CD4-positive, alpha-beta T cell treated with Interleukin-6 for 4 hours (primary cell): Measurements from ENCODE around the gene RAPGEF6.
"Not testable (repeated sequence)": the region's sequence is repeated elsewhere in the genome, so short reads cannot be mapped to it uniquely, and the experiment has no call there.

Experiments used
- DNase-seq: peaks from one replicate; pipeline ENCODE4 v3.0.0-alpha.2; 2020; ENCODE audit warnings: mixed read lengths

Gene RAPGEF6

GRCh38 chr5:131639148-131639547, 4.1 kb upstream of the RAPGEF6 start:
- no peak for DNase-seq

- no peak for DNase-seq
Measured at GRCh38 chr5:131637694-131638093, 2.7 kb upstream of the RAPGEF6 start.

GRCh38 chr5:131635684-131636572, 899 bp upstream of the RAPGEF6 start:
- DNase-seq = peak; percentile 14

DNA sequence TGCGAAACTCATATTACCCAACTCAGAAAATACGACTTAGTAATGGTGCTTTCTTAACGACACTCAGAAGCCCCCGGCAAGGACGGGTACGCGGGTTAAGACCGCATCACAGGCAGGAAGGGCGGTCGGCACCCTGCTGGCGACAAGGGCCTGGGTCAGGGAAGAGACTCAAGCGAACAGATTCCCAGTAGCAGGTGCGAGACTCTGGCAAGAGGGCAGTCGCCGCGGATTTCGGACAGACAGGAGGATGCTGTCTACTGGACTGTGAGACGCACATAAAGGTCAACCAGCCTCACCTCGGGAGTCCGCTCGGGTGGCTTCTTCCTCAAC, 398 bp downstream of the RAPGEF6 start:
- DNase-seq = peak; percentile 71

DNA sequence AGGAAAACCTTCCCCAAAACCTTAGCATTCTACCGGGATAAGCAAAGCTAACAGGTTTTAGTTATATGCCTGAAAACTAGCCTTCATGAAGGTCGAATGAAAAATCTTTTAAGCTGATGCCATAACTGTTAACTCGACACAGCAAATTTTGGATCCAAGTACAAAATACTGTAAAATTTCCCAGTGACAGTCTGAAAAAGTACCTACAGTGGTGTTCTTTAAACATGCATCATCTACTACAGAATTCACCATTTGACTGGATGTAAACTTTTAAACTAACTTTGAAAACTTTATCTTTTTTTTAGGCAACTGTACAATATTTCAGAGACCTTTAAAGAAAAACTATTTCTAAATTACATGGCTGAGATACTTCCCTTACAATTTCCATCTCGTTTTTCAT, 791 bp downstream of the RAPGEF6 start:
- DNase-seq = no peak

DNA sequence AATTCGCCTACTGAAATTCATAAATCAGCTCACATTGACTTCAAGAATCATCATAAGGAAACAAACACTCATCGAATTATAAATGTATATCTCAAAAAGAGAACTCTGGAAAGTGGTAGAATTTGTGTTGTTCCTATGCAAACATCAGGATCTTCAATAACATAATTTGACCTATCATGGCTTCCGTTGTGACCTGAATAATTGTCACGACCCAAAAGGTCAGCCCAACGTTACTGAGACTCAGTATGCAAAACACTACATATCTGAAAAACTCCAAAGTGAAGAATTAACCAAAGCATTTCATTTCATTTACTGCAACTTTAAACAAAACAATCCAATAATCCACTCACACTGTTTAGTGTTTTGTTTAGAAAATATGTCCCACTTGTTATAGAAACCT, 1.2 kb downstream of the RAPGEF6 start:
- no peak for DNase-seq

- no peak for DNase-seq
Measured at GRCh38 chr5:131630963-131631350, 4.1 kb downstream of the RAPGEF6 start.

DNA sequence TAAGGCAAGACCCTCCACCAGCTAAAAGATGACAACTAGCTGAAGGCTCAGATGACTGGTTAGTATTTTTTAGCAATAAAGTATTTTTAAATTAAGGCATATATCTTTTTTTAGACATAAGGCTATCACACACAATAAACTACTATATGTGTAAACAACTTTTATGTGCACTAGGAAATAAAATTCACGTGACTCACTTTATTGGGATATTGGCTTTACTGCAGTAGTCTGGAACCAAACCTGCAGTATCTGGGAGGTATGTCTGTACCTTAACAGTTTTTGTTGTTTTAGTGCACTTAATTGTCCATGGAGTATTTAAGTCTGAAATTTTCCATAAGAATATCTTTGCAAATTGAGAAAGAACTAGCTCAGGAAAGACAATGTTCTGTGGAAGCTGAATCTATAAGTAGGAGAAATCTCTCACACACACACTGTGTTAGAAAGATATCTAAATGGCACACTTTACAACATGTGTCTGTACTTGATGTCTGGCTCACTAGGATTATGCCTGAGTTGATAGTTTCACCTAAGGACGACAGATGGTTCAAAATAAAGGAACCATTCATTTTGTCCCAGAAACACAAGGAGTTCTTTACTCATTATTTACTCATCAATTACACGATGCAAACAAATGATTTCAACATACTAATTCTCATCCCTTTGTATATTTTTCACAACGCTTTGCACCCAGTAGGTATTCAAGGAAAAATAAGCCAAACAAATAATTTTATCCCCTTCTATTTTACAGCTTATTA, 4.6 kb downstream of the RAPGEF6 start:
- no peak for DNase-seq

DNA sequence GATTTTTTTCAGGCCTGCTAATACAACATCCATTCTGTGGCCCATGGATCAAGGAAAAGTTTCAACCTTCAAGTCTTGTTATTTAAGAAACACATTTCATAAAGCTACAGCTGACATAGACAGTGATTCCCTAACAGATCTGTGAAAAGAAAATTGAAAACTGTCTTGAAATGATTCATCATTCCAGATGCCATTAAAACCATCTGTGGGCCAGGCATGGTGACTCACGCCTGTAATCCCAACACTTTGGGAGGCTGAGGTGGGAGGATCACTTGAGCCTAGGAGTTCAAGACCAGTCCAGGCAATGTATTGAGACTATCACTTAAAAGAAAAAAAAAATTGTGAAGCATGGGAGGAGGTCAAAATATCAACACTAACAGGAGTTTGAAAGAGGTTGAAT, 6.0 kb downstream of the RAPGEF6 start:
- no peak for DNase-seq

DNA sequence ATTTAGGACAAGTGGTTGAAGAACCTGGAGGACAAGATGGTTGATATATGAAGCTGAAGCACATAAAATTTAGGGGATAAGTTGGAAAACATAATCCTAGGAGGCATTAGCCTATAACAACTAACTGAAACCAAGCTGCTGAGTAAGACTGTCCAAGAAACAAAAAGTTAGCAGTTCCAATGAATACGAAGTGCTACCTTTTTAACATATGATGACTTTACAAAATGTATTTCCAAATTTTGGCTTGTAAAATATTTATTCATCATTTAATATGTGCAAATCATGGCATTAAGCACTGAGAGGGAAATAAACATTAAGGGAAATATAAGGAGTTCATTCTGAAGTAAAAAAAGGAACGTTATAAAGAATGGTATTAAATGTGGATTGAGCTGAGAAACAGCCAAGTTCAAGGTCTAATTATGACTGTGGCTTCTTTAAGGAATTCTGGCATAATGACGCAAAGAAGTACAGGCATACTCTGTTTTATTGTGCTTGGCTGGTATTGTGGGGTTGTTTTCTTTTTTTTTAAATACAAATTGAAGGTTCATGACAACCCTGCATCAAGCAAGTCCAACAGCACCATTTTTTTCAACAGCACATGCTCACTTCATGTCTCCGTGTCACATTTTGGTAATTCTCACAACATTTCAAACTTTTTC, 7.7 kb downstream of the RAPGEF6 start:
- DNase-seq = no peak

- no peak for DNase-seq
Measured at GRCh38 chr5:131622633-131623032, 12.4 kb downstream of the RAPGEF6 start.

GRCh38 chr5:131621164-131621563, 13.9 kb downstream of the RAPGEF6 start:
- DNase-seq = not testable (repeated sequence)

DNA sequence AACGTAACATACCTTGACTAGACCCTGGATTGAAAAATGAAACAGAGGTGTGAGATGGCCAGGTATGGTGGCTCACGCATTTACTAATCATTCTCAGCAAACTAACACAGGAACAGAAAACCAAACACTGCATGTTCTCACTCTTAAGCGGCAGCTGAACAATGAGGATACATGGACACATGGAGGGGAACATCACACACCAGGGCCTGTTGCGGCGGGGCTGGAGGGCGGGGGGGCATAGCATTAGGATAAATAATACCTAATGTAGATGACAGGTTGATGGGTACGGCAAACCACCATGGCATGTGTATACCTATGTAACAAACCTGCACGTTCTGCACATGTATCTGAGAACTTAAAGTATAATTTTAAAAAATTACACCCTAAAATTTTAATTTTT, 15.9 kb downstream of the RAPGEF6 start:
- no peak for DNase-seq

DNA sequence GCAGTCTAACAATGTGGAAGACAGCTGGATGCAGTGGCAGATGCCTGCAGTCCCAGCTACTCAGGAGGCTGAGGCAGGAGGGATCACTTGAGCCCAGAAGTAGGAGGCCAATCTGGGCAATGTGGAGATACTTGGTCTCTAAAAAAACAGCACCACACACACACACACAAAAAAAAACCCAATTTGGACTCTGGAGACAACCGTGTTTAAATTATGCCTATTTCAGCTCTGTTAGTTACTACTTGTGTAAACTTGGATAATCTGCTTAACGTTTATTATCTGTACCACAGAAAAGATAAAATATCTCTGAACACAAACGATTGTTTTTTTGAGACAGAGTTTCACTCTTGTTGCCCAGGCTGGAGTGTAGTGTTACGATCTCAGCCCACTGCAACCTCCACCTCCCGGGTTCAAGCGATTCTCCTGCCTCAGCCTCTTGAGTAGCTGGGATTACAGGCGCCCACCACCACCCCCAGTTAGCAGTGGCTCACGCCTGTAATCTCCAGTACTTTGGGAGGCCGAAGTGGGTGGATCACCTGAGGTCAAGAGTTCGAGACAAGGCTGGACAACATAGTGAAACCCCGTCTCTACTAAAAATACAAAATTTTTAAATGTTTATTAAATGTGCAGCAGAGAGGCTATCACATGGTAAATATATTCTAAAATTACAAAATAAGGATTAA, 17.7 kb downstream of the RAPGEF6 start:
- DNase-seq = no peak

DNA sequence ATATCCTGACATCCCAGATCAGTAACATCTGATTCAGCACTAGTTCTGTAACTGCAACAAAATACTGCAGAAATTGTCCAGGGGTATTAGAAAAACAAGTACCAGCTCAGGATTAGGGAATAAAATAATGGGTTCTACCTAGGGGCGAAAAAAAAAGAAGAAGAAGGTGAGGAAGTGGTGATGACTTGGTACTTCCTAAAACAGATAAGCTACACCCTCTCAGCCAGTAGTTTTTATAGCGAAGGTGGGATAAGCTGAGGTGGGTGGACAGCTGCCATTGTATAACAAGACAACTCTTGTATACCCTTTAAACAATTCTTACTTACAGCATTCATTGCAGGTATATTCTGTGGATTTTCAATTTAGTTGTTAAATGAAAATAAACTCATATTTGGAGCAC, 19.1 kb downstream of the RAPGEF6 start:
- no peak for DNase-seq

- DNase-seq = no peak
Measured at GRCh38 chr5:131613423-131613822, 21.6 kb downstream of the RAPGEF6 start.

DNA sequence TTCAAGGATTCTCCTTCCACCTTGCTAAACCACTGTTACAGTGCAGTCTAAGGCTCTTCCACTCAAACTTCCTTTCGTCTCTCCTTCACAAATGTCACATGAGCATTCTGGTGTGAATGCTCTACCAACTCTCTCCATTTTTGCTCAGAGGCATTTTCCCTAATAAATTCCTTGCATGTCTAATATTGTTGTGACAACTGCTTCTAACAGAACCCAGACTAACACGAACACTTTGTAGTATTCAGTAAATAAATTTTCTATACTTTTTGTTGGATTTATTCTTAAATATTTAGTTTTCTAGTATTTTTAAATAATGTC, 24.0 kb downstream of the RAPGEF6 start:
- no peak for DNase-seq

GRCh38 chr5:131610198-131611063, 24.6 kb downstream of the RAPGEF6 start:
- no peak for DNase-seq

DNA sequence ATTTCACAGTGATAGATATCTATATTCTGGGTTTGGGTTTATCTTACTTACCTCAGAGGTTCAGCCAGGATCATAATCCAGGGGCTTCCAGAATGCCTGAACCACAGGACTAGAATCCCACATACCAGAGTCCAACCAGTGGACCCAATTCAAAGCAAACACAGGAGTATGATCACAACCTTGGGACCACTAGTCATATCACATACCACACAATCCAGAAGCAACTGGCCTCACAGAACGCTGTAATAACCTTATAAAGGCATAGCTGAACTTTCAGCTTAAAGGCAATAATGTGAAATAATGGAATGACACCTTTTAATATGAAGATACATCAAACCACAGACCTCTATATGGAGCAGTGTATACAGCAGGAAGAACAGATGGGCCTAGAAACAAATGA, 25.3 kb downstream of the RAPGEF6 start:
- no peak for DNase-seq

DNA sequence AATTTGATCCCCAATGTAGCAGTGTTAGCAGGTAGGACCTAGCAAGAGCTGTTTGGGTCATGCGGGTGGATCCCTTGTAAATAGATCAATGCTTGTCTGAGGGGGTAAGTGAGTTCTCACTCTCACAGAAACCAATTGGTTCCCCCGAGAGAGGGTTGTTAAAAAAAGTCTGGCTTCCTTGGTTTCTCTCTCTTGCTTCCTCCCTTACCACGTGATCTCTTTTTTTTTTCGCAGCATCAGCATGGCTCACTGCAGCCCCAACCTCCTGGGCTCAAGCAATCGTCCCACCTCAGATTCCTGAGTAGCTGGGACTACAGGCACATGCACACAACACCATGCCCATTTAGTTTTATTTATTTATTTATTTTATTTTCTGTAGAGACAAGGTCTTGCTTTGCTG, 26.4 kb downstream of the RAPGEF6 start:
- no peak for DNase-seq

- DNase-seq = no peak
Measured at GRCh38 chr5:131607903-131608540, 27.0 kb downstream of the RAPGEF6 start.

DNA sequence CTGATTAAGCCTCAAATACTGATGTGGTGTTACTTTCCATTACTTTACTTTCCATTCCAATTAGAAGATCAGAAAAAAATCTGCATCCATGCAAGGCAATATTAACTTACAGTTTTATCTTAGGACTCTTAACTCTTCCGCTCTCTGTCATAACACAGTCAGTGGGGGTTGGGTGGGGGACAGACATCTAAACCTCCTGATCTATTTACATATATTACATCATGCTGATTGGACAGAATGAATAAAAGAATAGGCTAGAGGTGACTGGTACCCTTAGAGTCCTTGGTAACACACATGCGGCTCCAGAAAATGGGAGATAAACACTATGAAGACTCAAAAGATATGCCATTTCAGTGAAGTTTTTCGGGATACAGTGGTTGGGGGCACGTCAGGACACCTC, 27.6 kb downstream of the RAPGEF6 start:
- DNase-seq = no peak
